Stimulated activated CD8-positive, alpha-beta memory T cell treated with anti-CD3 and anti-CD28 coated beads, Interleukin-15, amount 100 ng/mL, for 4 hours (primary cell): ENCODE results near the gene BARX2.
A peak's percentile ranks its signal among the peaks of the same experiment; 100 is the strongest.
"Not testable (repeated sequence)": the region's sequence is repeated elsewhere in the genome, so short reads cannot be mapped to it uniquely, and the experiment has no call there.

Experiments
- DNase-seq, 2 donors: peaks; one replicate each; pipeline ENCODE4 v3.0.0-alpha.2; 2020; ENCODE audit warnings: low read depth in 2 of 2

The BARX2 gene, protein sequence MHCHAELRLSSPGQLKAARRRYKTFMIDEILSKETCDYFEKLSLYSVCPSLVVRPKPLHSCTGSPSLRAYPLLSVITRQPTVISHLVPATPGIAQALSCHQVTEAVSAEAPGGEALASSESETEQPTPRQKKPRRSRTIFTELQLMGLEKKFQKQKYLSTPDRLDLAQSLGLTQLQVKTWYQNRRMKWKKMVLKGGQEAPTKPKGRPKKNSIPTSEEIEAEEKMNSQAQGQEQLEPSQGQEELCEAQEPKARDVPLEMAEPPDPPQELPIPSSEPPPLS

GRCh38 chr11:129375751-129376657 lies at the start of gene BARX2:
TSS of gene BARX2 (plus strand) at chr11:129375848. CDS start at chr11:129376036, 188 bp downstream.
- no peak for DNase-seq

GRCh38 chr11:129326921-129327320 lies 48.7 kb upstream of the BARX2 start:
- no peak for DNase-seq

DNA sequence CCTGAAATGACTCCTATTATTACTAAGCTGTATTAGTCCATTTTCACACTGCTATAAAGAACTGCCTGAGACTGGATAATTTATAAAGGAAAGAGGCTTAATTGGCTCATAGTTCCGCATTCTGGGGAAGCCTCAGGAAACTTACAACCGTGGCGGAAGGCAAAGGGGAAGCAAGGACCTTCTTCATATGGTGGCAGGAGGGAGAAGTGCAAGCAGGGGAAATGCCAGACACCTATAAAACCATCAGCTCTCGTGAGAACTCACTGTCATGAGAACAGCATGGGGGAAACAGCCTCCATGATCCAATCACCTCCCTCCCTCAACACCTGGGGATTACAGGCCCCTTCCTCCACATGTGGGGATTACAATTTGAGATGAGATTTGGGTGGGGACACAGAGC lies 47.9 kb upstream of the BARX2 start:
- not testable (repeated sequence) for DNase-seq

DNA sequence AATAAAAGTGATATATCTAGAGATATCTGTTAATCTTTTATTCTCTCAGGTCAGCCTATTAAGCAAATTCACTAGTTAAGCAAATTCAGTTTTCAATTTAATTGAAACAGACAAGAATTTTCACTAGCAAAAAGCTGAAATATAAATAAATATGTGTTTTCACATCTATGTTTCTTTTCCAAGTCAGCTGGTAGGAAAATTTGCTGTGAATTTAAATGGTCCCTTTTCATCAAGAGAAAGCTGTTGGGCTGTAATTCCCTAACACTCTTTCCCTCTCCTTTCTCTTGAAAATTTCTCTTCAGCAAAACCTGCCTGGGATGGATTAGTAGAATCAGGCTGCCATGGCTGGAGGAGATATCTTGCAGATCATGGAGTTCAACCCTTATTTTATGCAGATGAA lies 46.9 kb upstream of the BARX2 start:
- no peak for DNase-seq

DNA sequence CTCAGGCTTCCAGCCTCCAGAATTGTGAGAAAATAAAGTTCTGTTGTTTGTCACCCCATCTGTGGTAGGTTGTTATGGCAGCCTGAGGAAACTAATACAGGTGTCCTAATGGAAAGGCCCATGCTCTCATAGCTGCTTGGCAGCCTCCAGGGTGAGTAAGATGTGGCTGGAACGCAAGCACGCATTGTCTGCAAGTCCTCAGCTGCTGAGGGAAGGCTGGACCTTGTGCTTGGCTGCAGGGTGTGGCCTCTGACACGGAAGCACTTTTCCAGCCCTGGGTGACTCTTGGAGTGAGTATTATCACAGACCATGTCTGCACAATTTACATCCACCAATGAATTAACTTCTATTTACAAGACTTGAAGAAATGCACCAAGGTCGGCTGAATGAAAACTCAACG lies 44.4 kb upstream of the BARX2 start:
- no peak for DNase-seq

GRCh38 chr11:129331871-129332274 lies 43.8 kb upstream of the BARX2 start:
- DNase-seq, result peak; percentile 8 to 19

GRCh38 chr11:129333873-129334272 lies 41.8 kb upstream of the BARX2 start:
- DNase-seq, result no peak

DNA sequence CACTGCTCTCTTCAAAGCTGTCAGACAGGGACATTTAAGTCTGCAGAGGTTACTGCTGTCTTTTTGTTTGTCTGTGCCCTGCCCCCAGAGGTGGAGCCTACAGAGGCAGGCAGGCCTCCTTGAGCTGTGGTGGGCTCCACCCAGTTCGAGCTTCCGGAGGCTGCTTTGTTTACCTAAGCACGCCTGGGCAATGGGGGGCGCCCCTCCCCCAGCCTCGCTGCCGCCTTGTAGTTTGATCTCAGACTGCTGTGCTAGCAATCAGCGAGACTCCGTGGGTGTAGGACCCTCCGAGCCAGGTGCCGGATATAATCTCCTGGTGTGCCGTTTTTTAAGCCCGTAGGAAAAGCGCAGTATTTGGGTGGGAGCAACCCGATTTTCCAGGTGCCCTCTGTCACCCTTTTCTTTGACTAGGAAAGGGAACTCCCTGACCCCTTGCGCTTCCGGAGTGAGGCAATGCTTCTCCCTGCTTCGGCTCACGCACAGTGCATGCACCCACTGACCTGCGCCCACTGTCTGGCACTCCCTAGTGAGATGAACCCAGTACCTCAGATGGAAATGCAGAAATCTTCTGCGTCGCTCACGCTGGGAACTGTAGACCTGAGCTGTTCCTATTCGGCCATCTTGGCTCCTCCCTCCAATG lies 31.2 kb upstream of the BARX2 start:
- DNase-seq, result not testable (repeated sequence)

DNA sequence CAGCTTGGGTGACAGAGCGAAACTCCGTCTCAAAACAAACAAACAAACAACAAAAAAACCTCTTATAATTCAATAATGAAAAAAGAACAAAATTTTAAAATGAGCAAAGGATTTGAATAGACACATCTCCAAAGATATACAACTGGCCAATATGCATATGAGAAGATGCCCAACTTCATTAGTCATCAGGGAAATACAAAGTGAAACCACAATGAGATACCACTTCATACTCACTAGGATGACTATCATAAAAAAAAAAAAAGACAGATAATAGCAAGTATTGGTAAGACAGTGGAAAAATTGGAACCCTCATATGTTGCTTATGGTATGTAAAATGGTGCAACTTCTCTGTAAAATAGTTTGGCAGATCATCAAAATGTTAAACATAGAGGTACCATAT lies 28.7 kb upstream of the BARX2 start:
- DNase-seq, result no peak

DNA sequence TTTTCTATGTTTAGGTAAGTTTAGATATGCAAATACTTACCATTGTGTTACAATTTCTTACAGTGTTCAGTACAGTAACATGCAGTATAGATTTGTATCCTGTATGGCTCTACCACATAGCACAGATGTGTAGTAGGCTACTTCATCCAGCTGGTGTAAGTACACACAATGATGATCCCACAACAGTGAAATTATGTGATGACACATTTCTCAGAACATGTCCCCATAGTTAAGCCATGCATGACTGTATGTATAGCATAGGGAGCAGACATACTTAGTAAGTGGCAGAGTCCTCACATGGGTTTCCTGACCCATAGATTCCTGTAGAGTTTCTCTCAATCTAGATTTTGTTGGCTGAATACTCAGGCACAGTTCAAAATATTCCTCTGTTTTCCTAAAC lies 26.8 kb upstream of the BARX2 start:
- no peak for DNase-seq

DNA sequence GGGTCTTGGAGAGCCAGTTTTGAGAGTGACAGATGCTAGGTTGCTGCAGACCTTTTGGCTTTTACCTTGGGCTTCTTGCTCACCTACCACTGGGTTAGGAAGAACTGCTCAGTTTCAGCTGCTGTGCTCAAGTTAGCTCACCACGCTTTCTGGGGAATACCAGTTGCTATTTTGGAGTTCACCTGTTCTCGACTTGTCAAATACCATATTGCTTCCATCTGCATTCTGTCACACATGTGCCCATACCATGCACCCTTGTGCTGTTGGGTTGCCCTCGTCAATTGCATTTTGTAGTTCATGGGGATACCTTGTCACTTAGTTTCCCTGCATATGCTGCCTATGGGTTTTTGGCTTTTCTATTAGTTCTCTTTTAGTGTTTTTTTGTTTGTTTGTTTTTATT lies 23.0 kb upstream of the BARX2 start:
- no peak for DNase-seq

DNA sequence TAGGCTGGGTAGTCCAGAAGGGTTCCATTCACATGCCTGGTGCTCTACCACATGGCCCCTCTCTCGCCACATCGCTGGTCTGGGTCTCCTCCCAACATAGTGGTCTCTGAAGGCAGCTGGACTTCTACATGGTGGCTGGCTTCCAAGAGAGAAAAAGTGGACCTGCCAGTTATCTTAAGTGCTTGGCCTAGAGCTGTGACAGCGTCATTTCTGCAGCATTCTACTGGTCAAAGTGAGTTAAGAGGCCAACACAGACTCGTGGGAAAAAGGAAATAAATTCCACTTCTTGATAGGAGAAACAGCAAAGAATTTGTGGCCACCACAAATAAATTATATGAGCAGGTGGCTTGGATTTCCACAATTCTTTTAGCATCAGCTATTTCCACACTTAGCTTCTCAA lies 21.0 kb upstream of the BARX2 start:
- no peak for DNase-seq

DNA sequence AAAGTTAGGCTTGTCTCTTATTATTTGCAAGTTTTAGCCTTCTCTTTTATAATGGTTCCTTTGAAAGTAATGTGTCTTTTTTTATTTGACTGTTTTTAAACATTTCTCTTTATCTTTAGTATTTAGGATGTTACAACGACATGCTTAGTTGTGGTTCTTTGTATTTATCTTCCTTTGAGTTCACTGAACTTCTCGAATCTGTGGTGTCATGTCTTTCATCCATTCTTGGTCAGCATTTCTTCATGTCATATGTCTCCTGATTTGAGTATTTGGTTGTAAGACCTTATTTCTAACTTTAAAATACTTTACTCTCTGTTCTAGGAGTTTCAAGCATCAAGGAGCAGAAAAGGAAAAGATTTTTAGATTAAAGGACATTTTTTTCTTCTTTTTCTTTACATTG lies 15.9 kb upstream of the BARX2 start:
- no peak for DNase-seq

DNA sequence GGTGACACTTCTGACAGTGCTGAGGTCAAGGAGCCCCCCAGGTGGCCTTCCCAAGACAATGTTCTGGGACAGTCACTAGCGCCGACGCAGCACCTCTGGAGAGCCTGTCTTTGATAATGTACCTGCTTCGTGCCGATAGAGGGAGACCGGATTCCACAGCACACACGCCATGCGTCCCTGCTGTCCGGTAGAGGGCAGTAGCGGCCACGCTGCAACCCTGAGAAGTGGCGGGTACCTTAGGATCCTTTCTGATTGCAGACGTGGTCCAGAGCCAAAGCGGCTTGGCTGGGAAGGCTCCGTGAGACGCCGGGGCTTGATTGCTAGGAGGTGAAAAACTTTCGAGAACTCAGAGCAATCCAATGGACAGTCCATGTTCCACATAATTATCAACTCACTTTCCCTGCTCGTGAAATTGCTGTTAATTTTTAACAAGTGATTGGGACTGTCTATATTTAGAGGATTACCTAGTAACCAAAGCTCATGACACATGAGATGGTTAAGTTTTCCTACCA lies 11.4 kb upstream of the BARX2 start:
- DNase-seq, result peak; percentile 40 to 45

- no peak for DNase-seq
These were observed 9.8 kb upstream of the BARX2 start for GRCh38 chr11:129365816-129366215.

- DNase-seq, result no peak
These were observed 8.7 kb upstream of the BARX2 start for GRCh38 chr11:129366737-129367597.

DNA sequence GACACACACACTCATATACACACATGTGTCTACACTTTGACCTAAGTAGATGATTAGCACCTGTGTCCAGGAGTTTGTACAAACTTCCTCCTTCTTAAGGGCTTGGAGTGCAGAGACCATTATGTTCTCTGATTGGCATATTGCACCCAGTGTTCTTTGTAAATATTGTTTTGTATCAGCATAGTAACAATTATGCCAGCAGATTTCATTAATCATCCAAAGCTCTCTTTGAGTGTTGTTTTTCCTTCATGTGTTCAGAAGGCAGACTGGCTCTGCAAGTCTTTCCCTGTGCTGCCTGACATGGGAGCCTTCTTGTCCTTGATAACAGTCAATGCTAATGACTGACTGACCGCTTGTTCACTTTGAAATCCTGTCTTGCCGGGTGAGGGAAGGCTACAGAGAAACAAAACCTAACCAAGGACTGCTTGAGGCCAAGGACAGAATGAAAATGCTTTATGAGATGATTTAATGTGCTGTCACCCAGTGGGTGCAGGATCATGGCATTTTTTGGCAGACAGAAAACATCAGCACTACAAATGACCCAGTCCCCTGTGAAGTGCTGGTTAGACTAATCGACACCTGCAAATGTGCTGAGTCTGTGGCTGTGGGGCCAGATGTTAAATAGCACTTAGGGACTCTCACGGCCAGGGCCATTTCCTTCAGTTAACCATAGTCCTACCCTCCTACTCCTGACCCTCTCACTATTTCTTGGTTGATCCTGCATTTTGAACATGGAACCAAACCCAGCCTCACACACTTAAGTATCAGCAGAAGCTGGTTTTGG lies 6.6 kb upstream of the BARX2 start:
- no peak for DNase-seq

DNA sequence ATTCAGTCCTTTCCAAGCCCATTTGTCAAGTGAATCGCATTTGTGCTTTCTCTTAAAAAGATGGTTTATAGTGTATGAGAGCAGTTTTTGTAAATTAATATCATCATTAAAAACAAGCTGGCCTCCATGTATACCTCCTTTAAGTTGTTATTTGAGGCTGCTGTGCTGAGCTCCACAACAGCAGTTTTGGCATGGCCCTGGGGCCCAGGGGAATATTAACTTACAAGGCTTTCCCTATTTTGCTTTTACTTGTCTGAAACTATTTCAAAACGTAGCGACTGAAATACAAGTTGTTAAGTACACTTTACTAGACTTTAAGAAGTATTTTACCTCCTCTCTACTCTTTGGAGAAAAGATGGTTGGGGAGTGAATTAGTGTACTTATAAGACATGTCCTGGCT lies 4.9 kb upstream of the BARX2 start:
- no peak for DNase-seq

DNA sequence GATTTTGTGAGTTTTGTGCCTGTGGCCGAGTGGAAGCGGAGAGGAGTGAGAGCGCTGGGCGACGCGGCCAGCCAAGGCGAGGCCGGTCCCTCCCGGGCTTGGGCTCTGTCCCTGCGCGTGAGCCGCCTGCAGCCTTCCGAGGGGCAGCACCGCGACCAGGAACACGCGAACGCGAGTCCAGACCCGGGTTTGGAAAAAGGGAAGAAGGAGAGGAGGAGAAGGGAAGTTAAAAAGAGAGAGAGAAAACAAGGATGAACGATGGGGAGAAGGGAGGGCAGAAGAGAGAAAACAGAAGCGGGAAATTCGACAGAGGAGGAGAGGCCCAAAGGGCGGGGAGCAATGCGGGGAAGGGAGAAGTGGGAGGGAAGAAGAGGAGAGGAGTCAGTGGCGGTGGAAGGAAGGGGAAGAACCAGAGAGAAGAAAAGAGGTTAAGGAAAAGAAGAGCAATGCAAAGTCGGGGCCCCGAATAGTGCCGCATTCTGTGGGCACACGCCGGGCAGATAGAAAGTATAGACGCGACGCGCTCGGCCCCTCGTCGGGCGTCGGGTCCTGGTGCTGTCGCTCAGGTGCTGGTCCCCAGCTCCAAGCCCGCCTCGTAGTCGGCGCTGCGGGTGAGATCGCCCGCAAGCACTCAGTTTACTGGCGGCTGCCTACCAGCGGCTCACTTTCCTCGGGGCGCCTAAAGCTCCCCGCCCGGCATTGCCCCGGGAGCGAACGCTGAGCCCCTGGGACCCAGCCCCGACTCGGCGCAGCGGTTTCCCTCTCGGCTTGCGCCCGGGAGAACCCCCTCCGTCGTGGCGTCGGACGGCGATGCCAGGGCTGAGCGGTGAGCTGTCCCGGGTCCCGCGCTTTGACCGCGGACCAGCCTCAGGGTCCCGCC lies 2.8 kb upstream of the BARX2 start:
- DNase-seq, result no peak

GRCh38 chr11:129373489-129373953 lies 2.1 kb upstream of the BARX2 start:
- DNase-seq, result no peak
